Measurements from ENCODE around the gene PSMG4. TPM values are rescaled to one million over a fixed set of nuclear protein-coding genes. Genes with fewer than 3 reads are reported as not detected.

PSMG4 gene
- total and polyA plus RNA-seq, 8 donors, result 16.9 to 27.5 (median 22.2) TPM

DNA sequence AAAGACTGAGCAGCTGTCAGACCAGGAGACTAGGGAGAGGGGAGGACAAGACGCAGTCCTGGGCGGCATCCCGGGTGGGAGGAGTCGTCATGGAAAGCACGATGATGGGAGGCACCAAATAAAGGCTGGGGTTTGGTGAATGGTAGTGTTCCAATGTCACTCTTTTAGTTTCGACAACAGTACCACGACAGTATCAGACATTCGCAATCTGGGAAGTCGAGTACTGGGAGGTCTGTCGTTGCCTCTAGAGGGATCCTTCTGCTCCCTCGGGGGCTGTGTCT, 32.1 kb downstream of the PSMG4 start:
- TF ChIP-seq, protein P1, sequence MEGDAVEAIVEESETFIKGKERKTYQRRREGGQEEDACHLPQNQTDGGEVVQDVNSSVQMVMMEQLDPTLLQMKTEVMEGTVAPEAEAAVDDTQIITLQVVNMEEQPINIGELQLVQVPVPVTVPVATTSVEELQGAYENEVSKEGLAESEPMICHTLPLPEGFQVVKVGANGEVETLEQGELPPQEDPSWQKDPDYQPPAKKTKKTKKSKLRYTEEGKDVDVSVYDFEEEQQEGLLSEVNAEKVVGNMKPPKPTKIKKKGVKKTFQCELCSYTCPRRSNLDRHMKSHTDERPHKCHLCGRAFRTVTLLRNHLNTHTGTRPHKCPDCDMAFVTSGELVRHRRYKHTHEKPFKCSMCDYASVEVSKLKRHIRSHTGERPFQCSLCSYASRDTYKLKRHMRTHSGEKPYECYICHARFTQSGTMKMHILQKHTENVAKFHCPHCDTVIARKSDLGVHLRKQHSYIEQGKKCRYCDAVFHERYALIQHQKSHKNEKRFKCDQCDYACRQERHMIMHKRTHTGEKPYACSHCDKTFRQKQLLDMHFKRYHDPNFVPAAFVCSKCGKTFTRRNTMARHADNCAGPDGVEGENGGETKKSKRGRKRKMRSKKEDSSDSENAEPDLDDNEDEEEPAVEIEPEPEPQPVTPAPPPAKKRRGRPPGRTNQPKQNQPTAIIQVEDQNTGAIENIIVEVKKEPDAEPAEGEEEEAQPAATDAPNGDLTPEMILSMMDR (IDR thresholded peaks at IDR 0.05), result no peak
- Histone ChIP-seq H3K36me3 (peaks cover 0 to 4% of the 10 kb centered on the region in 2 donors), H3K27me3 (no peaks in the 10 kb centered on the region), H3K4me1 (no peaks in the 10 kb centered on the region), H3K27ac (no peak overlapping the region), H3K4me3 (no peak overlapping the region), H3K9me3 (no peaks in the 10 kb centered on the region)
- ATAC-seq (no peak), DNase-seq (no peak)
- intact Hi-C loops (cut with DNase I), result no loop called here

DNA sequence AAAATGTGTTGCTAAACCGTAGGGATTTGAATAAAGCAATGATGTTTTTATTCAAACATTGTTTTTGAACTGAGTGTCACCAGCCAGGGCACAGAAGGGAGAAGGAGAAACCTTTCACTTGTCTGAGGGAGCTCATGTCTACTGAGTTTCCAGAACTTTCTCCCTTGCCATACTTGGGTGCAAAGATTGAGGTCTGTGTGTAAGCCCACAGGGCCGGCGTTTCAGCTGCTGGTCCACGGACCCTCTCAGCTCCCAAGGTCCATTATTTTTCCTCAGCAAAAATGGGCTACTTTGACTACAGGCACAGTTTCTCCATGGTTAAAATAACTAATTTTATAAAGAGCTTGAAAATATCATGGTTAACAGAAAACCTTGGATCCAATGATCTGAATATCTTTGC, 32.6 kb downstream of the PSMG4 start:
- no peaks in the 10 kb centered on the region for H3K4me1 ChIP-seq
- DNase-seq, result no peak
- TF ChIP-seq, protein P1 (IDR thresholded peaks at IDR 0.05), result no peak
- peaks cover 0 to 4% of the 10 kb centered on the region in 2 donors for H3K36me3 ChIP-seq
- no peaks in the 10 kb centered on the region for H3K9me3 ChIP-seq
- intact Hi-C loops (cut with DNase I), result no loop called here
- no peak for ATAC-seq
- H3K27me3 ChIP-seq, result no peaks in the 10 kb centered on the region
- H3K4me3 ChIP-seq, result no peak overlapping the region
- H3K27ac ChIP-seq, result no peak overlapping the region

DNA sequence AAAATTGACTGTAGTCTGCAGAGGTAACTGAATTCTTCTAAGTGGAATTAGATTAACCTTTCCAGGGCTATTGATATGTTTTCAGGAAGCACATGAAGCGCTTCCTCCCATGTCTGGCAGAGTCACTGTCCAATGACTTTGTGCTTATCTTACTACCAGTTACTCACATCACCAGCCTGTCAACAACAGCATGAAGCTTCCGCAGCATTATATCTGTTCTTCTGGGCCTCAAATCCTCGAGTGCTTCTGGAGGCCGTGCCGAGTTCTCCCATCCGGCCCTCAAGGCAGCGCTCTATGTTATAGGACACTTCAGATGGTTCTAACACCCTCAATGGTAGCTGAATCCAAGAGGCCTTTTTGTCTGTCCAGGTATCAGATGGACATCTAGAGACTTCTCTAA, 33.2 kb downstream of the PSMG4 start:
- ATAC-seq, result no peak
- Histone ChIP-seq H3K4me1 (no peaks in the 10 kb centered on the region), H3K27ac (no peak overlapping the region), H3K36me3 (peaks cover 0 to 4% of the 10 kb centered on the region in 2 donors), H3K27me3 (no peaks in the 10 kb centered on the region), H3K4me3 (no peak overlapping the region), H3K9me3 (no peaks in the 10 kb centered on the region)
- TF ChIP-seq, protein P1 (IDR thresholded peaks at IDR 0.05), result no peak
- intact Hi-C loops (cut with DNase I), result no loop called here
- DNase-seq, result no peak

DNA sequence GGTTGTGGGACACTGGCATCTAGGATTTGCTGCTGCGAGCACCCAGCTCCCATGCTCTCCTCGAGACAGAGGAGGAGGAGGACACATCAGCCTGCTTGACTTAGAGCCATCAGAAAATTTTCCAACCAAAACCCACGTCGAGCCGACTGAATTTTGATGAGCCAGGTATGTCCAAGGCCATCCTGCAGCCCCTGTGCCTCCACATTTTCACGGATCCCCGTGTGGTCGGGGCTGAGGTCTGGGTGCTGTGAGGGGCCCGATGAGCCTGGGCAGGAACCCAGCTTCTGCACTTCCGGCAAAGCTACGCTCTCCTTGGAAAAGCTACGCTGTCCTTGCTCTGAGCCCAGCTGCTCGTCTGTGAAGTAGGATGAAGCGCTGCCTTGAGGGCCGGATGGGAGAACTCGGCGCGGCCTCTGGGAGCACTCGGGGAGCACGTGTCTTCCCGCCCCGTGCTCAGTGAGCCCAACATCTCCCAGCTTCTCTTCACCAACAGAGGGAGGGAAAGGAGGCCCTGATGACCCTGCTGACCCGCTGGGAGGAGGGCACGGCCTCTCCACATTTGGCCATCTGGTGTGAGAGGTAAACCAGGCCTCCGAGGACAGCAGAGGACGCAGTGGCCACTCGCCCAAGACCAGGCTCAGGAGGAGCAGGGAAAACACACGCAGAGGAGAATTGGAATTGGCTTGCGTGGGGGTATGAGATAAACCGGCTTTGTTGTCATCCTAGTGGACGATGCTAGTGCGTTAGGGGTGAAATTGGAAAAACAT, 33.9 kb downstream of the PSMG4 start:
- no peaks in the 10 kb centered on the region for H3K27me3 ChIP-seq
- H3K36me3 ChIP-seq, result peaks cover 0 to 4% of the 10 kb centered on the region in 2 donors
- intact Hi-C loops (cut with DNase I), result no loop called here
- H3K4me1 ChIP-seq, result no peaks in the 10 kb centered on the region
- no peak overlapping the region for H3K27ac ChIP-seq
- TF ChIP-seq, protein P1 (IDR thresholded peaks at IDR 0.05), result no peak
- no peak overlapping the region for H3K4me3 ChIP-seq
- ATAC-seq, result no peak
- DNase-seq, result no peak
- no peaks in the 10 kb centered on the region for H3K9me3 ChIP-seq

DNA sequence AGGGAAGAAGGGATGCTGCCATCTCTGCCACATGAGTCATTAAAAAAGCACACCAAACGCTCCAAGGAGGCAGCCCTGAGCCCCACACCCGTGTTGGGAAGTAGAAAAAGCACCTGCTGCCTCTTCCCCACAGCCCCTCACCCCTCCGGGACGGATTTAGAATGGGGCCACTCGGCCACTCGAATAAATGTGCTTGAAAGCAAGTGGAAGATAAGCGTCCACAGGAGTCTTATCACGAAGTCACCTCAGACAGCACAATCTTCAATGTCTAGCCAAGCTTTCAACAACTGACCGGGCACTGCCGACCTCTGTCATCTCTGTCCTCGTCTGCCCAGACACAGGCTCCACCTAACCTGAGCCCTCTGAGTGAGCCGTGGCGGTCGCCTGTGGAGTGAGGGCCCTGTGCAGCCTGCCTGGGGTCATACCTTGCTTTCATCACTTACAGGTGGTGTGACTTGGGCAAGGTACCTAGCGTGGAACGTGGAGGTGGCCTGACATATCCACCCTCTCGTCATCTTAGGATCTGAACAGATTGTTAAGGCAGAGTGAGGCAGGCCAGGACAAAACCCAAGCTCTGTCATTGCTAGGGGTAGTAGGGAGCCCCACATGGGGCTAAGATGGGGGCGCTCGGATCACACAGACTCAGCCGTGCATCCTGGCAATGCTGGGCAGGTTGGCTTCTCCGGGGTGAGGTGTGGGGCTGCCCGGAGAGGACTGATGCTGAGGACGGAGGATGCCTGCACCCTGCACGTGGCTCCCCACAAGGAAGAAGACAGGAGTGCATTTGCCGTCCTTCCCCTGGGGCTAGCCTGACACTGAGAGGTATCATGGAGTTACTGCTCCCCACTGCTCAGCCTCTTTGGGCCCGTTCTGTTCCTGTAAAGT, 34.8 kb downstream of the PSMG4 start:
- H3K27me3 ChIP-seq, result no peaks in the 10 kb centered on the region
- no peak overlapping the region for H3K4me3 ChIP-seq
- peaks cover 0 to 4% of the 10 kb centered on the region in 2 donors for H3K36me3 ChIP-seq
- TF ChIP-seq, protein P1 (IDR thresholded peaks at IDR 0.05), result no peak
- DNase-seq (no peak), ATAC-seq (no peak)
- H3K9me3 ChIP-seq, result no peaks in the 10 kb centered on the region
- intact Hi-C loops (cut with DNase I), result no loop called here
- no peak overlapping the region for H3K27ac ChIP-seq
- no peaks in the 10 kb centered on the region for H3K4me1 ChIP-seq

Measured in left lung (tissue), 10 donors.